SK-N-SH (cell line): ENCODE measurements around the gene TMCC2.
"Not testable (repeated sequence)": the region's sequence is repeated elsewhere in the genome, so short reads cannot be mapped to it uniquely, and the experiment has no call there.

Source experiments
- CHD2 ChIP-seq: fragments of 150-350 bp; IDR thresholded peaks from 2 replicates; pipeline ENCODE4 v1.6.1; 2018; ENCODE audit warnings: low read length; ENCODE audit not compliant: partially characterized antibody
- EZH2phosphoT487 ChIP-seq: fragments of 200-600 bp; sonication (generic); IDR thresholded peaks from 2 replicates; pipeline ENCODE4 v1.6.1; 2017; ENCODE audit warnings: low read depth, mixed run types, mild to moderate bottlenecking, antibody characterized with exemption, moderate library complexity, borderline replicate concordance
- FOXM1 ChIP-seq: IDR thresholded peaks from 2 replicates; pipeline ENCODE4 v1.4.0; 2012; ENCODE audit warnings: low read depth, mild to moderate bottlenecking
- JUND ChIP-seq: IDR thresholded peaks from 2 replicates; pipeline ENCODE4 v1.4.0; 2012
- MXI1 ChIP-seq: IDR thresholded peaks from 2 replicates; pipeline ENCODE4 v1.6.1; 2012; ENCODE audit warnings: mild to moderate bottlenecking, low read depth, low read length, improper control_type of control experiment
- NFIC ChIP-seq: IDR thresholded peaks from 2 replicates; pipeline ENCODE4 v1.4.0; 2012; ENCODE audit warnings: borderline replicate concordance
- POLR2AphosphoS5 ChIP-seq: IDR thresholded peaks from 2 replicates; pipeline ENCODE4 v1.6.1; 2012; ENCODE audit warnings: low read depth, low read length
- RAD21 ChIP-seq: IDR thresholded peaks from 2 replicates; pipeline ENCODE4 v1.6.1; 2012; ENCODE audit warnings: mild to moderate bottlenecking, low read length
- REST ChIP-seq: IDR thresholded peaks from 2 replicates; pipeline ENCODE4 v1.6.1; 2012; ENCODE audit warnings: mild to moderate bottlenecking, low read depth, low read length, moderate library complexity
- SMC3 ChIP-seq: IDR thresholded peaks from 2 replicates; pipeline ENCODE4 v1.6.1; 2012; ENCODE audit warnings: low read depth, low read length, improper control_type of control experiment
- TAF1 ChIP-seq: IDR thresholded peaks from 2 replicates; pipeline ENCODE4 v1.6.1; 2012; ENCODE audit warnings: low read depth, mild to moderate bottlenecking, low read length, moderate library complexity, borderline replicate concordance
- TEAD4 ChIP-seq: IDR thresholded peaks from 2 replicates; pipeline ENCODE4 v1.4.0; 2012; ENCODE audit warnings: mild to moderate bottlenecking, borderline replicate concordance; ENCODE audit not compliant: insufficient read depth
- TF ChIP-seq, protein P1 (sequence below): fragments of 200-600 bp; sonication (generic); IDR thresholded peaks from 2 replicates; pipeline ENCODE4 v1.6.1; 2017; ENCODE audit warnings: antibody characterized with exemption, mild to moderate bottlenecking, moderate library complexity

DNA sequence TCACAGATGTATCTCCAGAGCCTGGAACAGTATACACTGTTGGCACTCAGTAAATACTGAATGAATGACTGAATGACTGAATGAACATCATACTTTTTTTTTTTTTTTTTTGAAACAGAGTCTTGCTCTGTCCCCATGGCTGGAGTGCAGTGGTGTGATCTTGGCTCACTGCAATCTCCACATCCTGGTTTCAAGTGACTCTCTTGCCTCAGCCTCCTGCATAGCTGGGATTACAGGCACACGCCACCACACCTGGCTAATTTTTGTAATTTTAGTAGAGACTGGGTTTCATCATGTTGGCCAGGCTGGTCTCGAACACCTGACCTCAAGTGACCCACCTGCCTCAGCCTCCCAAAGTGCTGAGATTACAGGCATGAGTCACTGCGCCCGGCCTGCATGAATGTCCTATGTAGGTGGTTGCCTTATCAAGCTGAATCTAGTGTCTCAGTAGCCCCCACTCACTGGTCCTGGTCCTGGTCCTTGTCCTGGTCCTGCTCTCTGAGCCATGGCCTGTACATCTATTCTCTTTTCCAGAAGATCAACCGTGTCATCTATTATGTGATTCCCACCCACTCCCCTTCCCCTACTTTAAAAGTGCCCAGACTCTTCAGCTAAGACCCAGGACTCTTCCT is 69.9 kb downstream of the TMCC2 start:
- TF ChIP-seq, protein P1, sequence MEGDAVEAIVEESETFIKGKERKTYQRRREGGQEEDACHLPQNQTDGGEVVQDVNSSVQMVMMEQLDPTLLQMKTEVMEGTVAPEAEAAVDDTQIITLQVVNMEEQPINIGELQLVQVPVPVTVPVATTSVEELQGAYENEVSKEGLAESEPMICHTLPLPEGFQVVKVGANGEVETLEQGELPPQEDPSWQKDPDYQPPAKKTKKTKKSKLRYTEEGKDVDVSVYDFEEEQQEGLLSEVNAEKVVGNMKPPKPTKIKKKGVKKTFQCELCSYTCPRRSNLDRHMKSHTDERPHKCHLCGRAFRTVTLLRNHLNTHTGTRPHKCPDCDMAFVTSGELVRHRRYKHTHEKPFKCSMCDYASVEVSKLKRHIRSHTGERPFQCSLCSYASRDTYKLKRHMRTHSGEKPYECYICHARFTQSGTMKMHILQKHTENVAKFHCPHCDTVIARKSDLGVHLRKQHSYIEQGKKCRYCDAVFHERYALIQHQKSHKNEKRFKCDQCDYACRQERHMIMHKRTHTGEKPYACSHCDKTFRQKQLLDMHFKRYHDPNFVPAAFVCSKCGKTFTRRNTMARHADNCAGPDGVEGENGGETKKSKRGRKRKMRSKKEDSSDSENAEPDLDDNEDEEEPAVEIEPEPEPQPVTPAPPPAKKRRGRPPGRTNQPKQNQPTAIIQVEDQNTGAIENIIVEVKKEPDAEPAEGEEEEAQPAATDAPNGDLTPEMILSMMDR = not testable (repeated sequence)
- TF ChIP-seq EZH2phosphoT487, REST, RAD21, FOXM1, POLR2AphosphoS5, SMC3, JUND, TAF1, MXI1, CHD2, NFIC, TEAD4: not testable (repeated sequence)
